ENCODE measurements around the gene ABCF2. TPM values are rescaled to one million over a fixed set of nuclear protein-coding genes. Genes with fewer than 3 reads are reported as not detected.
A peak's percentile ranks its signal among the peaks of the same experiment; 100 is the strongest.

The ABCF2 gene
- total and polyA plus RNA-seq, 12 donors, result 13.0 to 35.2 (median 29.5) TPM

DNA sequence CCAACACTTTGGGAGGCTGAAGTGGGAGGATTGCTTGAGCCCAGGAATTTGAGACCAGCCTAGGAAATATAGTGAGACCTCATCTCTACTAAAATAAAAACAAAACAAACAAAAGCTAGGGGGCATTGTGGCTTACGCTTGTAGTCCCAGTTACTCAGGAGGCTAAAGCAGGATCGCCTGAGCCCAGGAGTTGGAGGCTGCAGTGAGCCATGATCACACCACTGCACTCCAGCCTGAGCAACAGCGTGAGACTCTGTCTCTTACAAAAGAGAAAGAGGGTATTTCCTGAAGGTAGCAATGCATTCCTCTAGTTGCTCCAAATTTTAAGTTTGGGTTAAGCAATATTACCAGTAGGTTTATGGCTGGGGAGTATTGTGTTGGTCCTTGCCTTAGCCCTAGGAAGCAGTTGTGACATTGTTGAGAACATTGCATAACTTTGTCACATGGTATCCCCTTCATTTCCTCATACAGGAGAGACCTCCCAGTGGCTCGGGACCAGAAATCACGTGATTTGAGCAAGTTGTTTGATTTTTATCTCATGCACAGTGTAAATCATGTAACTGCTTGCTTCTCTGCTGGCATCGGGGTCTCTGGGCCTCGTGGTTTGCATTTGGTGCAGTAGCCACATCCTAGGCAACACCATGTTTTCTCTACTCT, 44.8 kb upstream of the ABCF2 start:
- H3K4me1 ChIP-seq, result peaks cover 0 to 43% (median 4%) of the 10 kb centered on the region in 9 donors
- 61 to 69% methylated on average over 7 of the region's 7 CpGs for WGBS, 2 donors
- no peaks in the 10 kb centered on the region for H3K9me3 ChIP-seq
- peak in 4 of 8 donors; percentile 51 to 67 (median 55) for ATAC-seq
- intact Hi-C loops (cut with DNase I), result no loop called here
- no peak for DNase-seq
- H3K27ac ChIP-seq, result peak overlapping the region in 1 of 10 donors; percentile 73
- H3K27me3 ChIP-seq, result no peaks in the 10 kb centered on the region
- no peak overlapping the region for H3K4me3 ChIP-seq
- TF ChIP-seq, protein P1, sequence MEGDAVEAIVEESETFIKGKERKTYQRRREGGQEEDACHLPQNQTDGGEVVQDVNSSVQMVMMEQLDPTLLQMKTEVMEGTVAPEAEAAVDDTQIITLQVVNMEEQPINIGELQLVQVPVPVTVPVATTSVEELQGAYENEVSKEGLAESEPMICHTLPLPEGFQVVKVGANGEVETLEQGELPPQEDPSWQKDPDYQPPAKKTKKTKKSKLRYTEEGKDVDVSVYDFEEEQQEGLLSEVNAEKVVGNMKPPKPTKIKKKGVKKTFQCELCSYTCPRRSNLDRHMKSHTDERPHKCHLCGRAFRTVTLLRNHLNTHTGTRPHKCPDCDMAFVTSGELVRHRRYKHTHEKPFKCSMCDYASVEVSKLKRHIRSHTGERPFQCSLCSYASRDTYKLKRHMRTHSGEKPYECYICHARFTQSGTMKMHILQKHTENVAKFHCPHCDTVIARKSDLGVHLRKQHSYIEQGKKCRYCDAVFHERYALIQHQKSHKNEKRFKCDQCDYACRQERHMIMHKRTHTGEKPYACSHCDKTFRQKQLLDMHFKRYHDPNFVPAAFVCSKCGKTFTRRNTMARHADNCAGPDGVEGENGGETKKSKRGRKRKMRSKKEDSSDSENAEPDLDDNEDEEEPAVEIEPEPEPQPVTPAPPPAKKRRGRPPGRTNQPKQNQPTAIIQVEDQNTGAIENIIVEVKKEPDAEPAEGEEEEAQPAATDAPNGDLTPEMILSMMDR (IDR thresholded peaks at IDR 0.05), result no peak
- no peaks in the 10 kb centered on the region for H3K36me3 ChIP-seq

DNA sequence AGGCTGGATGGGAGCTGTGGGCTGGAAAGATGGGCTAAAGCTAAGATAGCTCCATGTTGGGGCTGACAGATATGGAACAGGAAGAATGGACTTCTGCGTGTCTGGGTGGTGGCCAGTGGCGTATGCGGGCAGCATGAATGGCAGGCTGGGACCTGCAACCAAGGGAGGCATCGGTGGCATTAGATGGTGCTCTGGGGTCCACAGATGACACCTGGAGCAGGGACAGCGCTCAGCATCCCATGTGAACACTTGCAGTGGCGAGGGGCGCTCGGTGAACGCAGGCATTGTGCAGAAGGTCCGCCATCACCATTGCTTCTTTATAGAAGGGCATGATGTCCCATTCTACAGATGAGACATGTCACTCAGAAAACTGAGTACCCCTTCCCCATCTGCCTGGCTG, 42.5 kb upstream of the ABCF2 start:
- TF ChIP-seq, protein P1 (IDR thresholded peaks at IDR 0.05), result no peak
- Histone ChIP-seq H3K27me3 (no peaks in the 10 kb centered on the region), H3K4me1 (peaks cover 0 to 34% (median 4%) of the 10 kb centered on the region in 9 donors), H3K4me3 (no peak overlapping the region), H3K36me3 (no peaks in the 10 kb centered on the region), H3K9me3 (no peaks in the 10 kb centered on the region), H3K27ac (no peak overlapping the region)
- ATAC-seq, result no peak
- intact Hi-C loops (cut with DNase I), result no loop called here
- no peak for DNase-seq
- WGBS, 2 donors, result 92 to 94% methylated on average over 10 of the region's 10 CpGs

DNA sequence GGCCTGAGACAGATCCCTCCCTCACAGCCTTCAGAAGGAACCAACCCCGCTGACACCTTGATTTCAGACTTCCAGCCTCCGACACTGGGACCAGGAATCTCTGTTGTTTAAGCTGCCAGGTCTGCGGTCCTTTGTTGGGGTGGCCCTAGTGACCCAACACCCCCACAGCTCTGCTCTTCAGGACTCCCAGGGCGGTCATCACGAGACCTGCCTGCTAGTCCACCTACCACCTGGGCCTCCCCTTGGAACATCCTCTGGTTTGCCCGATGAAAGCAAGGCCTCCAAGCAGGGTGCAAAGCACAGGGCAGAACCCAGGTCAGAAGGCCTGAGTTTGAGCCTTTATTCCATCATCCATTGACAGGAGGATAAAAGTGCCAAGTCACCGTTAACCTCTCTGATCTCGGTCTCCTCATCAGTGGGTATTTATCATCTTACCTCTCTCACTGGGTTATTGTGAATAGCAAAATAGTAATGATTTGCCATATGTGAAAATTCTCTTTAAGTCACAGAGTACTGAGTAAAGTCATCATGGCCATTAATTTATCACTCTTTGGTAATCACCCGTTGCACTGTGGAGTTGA, 38.4 kb upstream of the ABCF2 start:
- Histone ChIP-seq H3K4me3 (no peak overlapping the region), H3K27me3 (peaks cover 0 to 20% (median 7%) of the 10 kb centered on the region in 7 donors), H3K36me3 (no peaks in the 10 kb centered on the region), H3K9me3 (no peaks in the 10 kb centered on the region), H3K4me1 (peaks cover 0 to 10% (median 6%) of the 10 kb centered on the region in 9 donors), H3K27ac (no peak overlapping the region)
- no peak for ATAC-seq
- intact Hi-C loops (cut with DNase I), result no loop called here
- TF ChIP-seq, protein P1 (IDR thresholded peaks at IDR 0.05), result no peak
- no peak for DNase-seq
- 91 to 94% methylated on average over 9 of the region's 9 CpGs for WGBS, 2 donors

DNA sequence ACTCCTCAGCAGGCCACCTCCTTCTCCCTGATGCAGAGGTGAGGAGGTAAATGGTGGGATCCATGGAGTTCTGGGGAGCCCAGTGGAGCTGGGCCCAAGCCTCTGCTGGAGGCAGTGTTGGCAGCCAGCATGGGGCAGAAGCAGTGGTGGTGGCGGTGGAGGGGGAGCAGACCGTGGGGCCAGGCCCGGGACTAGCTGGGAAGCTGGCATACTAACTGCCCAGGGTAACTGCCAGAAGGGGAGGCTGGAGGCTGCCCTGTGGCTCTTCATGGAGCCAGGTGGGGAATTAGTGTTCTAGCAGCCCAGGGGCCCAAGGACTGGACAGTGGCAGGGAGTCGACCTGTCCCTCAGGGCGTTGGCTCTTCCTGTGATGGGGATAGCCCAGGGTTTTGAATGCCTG, 37.6 kb upstream of the ABCF2 start:
- no peaks in the 10 kb centered on the region for H3K36me3 ChIP-seq
- H3K27me3 ChIP-seq, result peaks cover 0 to 26% (median 13%) of the 10 kb centered on the region in 7 donors
- H3K9me3 ChIP-seq, result no peaks in the 10 kb centered on the region
- no peak overlapping the region for H3K27ac ChIP-seq
- no peak for ATAC-seq
- peaks cover 0 to 10% (median 6%) of the 10 kb centered on the region in 9 donors for H3K4me1 ChIP-seq
- intact Hi-C loops (cut with DNase I), result no loop called here
- H3K4me3 ChIP-seq, result no peak overlapping the region
- TF ChIP-seq, protein P1 (IDR thresholded peaks at IDR 0.05), result no peak
- no peak for DNase-seq
- WGBS, 2 donors, result 78 to 86% methylated on average over 5 of the region's 5 CpGs

Data from heart right ventricle (tissue), 16 donors.